ENCODE results near the gene HS1BP3. TPM values are rescaled to one million over a fixed set of nuclear protein-coding genes. Genes with fewer than 3 reads are reported as not detected.

HS1BP3 gene
- total RNA-seq, 2 experiments from 2014 or later, result 17.2 to 19.4 TPM

DNA sequence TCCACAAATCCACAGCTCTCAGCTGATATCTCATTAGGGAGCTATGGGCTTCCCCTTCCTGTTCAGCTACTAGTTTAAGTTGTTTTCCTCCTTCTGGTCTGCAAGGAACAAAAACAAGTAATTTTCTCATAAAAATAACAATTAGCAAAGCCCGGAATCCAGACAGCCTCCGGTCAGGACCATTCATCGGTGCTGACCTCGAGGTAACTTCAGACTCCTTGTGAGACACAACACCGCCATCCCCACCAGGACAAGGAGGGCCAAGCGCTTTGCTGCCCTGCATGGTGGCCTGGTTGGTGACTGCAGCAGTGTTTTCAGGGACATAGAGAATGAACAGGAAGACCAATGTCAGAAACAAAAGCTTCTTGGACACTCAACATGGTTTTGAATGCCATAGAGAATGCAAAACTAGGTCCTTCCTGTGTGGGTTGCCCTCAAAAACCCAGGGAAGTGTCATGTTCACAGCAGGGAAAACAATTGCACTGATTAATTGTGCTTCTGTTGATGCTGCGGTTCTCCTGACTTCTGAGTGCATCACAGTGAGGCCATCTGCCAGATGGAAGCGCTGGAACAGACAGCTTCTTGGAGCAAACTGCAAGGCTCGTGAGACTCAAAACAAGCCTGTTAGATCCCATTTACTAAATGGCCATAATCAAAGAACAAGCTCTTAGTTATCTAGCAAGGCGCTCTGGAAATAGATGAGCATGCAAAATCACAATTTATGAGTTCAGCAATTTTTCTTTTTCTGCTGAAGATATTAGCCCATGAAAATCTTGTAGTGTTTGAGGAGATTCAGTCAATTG lies 77.1 kb downstream of the HS1BP3 start:
- ChIA-PET CTCF (interaction anchor here (1.1 kb wide), 1 partner anchor 162 kb away, joined by 5 read pairs; no protein-coding TSS in a partner anchor), POLR2A (no interaction called here)
- Mint-ChIP-seq H3K36me3 (ENCODE audit: low read depth) (peaks cover 11% of the 10 kb centered on the region), H3K27ac (peak overlapping the region; percentile 38), H3K27me3 (no peaks in the 10 kb centered on the region), H3K4me3 (no peak overlapping the region), H3K4me1 (peaks cover 73% of the 10 kb centered on the region), H3K9me3 (no peaks in the 10 kb centered on the region)
- no peak for DNase-seq

DNA sequence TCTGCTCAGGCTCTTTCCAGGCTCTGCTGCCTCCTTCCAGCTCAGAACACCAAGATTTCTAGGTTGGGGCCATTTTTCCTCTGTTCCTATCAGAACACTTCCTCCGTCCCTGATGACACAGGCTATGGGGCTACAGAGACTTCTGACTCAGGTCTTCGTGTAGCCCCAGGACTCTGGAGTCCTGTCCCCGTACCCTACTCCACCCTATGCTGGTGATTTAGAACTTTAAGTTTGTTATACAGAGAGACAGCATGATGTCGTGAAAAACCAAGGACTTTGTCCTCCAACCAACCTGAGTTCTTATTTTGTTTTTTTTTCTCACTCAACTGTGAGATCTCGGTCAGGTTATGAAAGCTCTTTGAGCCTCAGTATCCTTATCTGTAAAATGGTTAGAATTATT lies 78.7 kb downstream of the HS1BP3 start:
- H3K36me3 Mint-ChIP-seq (ENCODE audit: low read depth), result peaks cover 8% of the 10 kb centered on the region
- peak overlapping the region; percentile 16 for H3K27ac Mint-ChIP-seq

DNA sequence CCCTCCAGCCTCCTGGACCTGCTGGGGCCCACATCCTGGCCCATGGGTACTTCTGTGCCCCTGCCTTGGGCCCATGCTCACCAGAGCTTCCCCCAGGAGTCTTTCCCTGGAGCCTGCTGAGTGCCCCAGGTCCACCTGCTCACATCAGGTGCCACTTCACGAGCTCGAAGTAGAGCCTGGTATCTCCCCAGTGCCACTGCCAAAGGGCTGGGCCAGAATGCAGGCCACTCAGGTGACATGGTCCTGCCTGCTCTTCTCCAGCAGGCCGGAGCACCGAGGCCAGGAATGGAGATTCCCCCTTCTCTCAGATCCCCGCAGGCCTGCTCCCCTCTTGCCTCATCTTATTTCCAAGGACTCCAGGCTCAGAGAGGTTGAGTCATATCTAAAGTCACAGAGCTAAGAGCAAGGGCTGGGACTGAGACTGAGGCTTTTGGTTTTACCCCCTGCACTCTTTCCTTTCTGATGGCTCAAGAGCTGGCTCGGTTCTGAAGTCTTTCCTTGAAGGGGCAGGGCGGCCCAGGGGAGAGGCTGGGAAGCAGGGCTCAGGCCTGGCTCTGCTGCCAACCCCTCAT lies 79.2 kb downstream of the HS1BP3 start:
- Mint-ChIP-seq H3K27ac (peak overlapping the region; percentile 16), H3K36me3 (ENCODE audit: low read depth) (peaks cover 5% of the 10 kb centered on the region), H3K9me3 (no peaks in the 10 kb centered on the region), H3K27me3 (peaks cover 3% of the 10 kb centered on the region), H3K4me3 (no peak overlapping the region), H3K4me1 (peaks cover 55% of the 10 kb centered on the region)
- ChIA-PET POLR2A (interaction anchor here (1.0 to 1.2 kb wide), 2 partner anchors 9 to 79 kb away, joined by 3 to 5 read pairs; partner anchors contain the start of gene HS1BP3), CTCF (interaction anchor here (0.9 kb wide), 1 partner anchor 8 kb away, joined by 3 read pairs; no protein-coding TSS in a partner anchor)
- no peak for DNase-seq

More for the DNA sequence above, 78.7 kb downstream of the HS1BP3 start:
- H3K27me3 Mint-ChIP-seq, result no peaks in the 10 kb centered on the region
- CTCF ChIA-PET, result interaction anchor here (0.9 kb wide), 1 partner anchor 8 kb away, joined by 3 read pairs; no protein-coding TSS in a partner anchor
- POLR2A ChIA-PET, result interaction anchor here (1.0 to 1.2 kb wide), 2 partner anchors 8 to 79 kb away, joined by 3 to 5 read pairs; partner anchors contain the start of gene HS1BP3
- no peak overlapping the region for H3K4me3 Mint-ChIP-seq
- H3K9me3 Mint-ChIP-seq, result no peaks in the 10 kb centered on the region
- no peak for DNase-seq
- peaks cover 60% of the 10 kb centered on the region for H3K4me1 Mint-ChIP-seq

GRCh38 chr2:20571231-20571630 lies 79.7 kb downstream of the HS1BP3 start:
- H3K9me3 Mint-ChIP-seq, result no peaks in the 10 kb centered on the region
- peaks cover 3% of the 10 kb centered on the region for H3K27me3 Mint-ChIP-seq
- H3K27ac Mint-ChIP-seq, result no peak overlapping the region
- POLR2A ChIA-PET, result interaction anchor here (1.0 to 1.2 kb wide), 2 partner anchors 9 to 80 kb away, joined by 3 to 5 read pairs; partner anchors contain the start of gene HS1BP3
- peaks cover 1% of the 10 kb centered on the region for H3K36me3 Mint-ChIP-seq (ENCODE audit: low read depth)
- H3K4me3 Mint-ChIP-seq, result no peak overlapping the region
- CTCF ChIA-PET, result no interaction called here
- peaks cover 50% of the 10 kb centered on the region for H3K4me1 Mint-ChIP-seq
- DNase-seq, result no peak

DNA sequence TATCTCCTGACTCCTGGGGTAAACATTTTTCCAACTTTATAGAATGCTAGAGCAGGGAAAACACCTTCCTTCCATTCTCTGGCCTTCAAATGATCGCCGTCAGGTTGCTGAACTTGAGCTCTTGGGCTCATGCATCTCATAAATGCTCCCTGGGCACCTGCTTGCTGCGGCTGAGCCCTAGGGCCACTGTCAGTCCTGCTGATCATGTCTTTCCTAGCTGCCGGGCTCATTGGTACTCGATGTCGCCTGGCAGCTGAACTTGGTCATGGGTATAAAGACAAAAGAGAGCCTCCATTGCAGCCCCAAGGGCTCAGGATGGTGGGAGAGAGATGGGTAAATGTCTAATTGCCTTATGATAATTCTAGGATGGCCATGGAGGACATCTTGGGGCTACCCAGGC lies 80.6 kb downstream of the HS1BP3 start:
- no peaks in the 10 kb centered on the region for H3K36me3 Mint-ChIP-seq (ENCODE audit: low read depth)
- no peak overlapping the region for H3K4me3 Mint-ChIP-seq
- no peaks in the 10 kb centered on the region for H3K9me3 Mint-ChIP-seq
- ChIA-PET POLR2A (no interaction called here), CTCF (no interaction called here)
- peaks cover 40% of the 10 kb centered on the region for H3K4me1 Mint-ChIP-seq
- no peak overlapping the region for H3K27ac Mint-ChIP-seq
- no peak for DNase-seq
- peaks cover 5% of the 10 kb centered on the region for H3K27me3 Mint-ChIP-seq

DNA sequence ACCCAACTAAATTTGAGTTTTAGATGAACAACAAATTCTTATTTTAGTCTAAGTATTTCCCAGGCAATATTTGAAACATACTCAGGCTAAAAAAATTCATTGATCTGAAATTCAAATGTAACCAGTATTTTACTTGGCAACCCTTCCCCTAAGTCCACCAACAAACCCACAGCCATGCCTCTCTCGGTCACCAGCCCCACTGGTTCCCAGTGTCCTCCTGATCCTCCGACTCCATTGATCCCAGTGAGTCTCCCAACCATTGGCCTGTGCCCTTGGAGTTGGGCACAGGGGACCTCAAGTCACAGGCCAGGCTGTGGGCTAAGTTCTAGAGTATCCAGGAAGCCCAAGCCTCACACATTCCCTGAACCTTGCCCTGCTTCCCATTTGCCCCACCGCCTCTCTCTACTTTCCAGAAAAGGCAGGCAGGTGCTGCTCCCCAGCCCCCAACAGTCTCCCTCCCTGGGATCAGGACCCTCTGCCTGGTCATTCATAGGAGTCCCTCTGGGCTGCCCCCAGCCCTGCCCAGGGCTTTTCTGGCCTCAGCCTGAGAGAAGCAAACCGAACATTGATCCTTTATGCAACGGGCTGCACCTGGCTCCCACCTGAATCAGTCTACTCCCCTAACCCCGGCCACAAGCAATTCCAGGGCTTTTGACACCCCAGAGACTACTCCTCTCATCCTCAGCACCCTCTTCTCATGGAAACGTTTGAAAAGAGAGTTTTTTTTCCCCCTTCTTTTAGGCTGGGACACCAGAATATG lies 81.3 kb downstream of the HS1BP3 start:
- peak overlapping the region; percentile 6 for H3K27ac Mint-ChIP-seq
- CTCF ChIA-PET, result no interaction called here
- H3K36me3 Mint-ChIP-seq (ENCODE audit: low read depth), result no peaks in the 10 kb centered on the region
- peaks cover 5% of the 10 kb centered on the region for H3K27me3 Mint-ChIP-seq
- POLR2A ChIA-PET, result no interaction called here
- H3K9me3 Mint-ChIP-seq, result no peaks in the 10 kb centered on the region
- H3K4me3 Mint-ChIP-seq, result no peak overlapping the region
- no peak for DNase-seq
- peaks cover 38% of the 10 kb centered on the region for H3K4me1 Mint-ChIP-seq

DNA sequence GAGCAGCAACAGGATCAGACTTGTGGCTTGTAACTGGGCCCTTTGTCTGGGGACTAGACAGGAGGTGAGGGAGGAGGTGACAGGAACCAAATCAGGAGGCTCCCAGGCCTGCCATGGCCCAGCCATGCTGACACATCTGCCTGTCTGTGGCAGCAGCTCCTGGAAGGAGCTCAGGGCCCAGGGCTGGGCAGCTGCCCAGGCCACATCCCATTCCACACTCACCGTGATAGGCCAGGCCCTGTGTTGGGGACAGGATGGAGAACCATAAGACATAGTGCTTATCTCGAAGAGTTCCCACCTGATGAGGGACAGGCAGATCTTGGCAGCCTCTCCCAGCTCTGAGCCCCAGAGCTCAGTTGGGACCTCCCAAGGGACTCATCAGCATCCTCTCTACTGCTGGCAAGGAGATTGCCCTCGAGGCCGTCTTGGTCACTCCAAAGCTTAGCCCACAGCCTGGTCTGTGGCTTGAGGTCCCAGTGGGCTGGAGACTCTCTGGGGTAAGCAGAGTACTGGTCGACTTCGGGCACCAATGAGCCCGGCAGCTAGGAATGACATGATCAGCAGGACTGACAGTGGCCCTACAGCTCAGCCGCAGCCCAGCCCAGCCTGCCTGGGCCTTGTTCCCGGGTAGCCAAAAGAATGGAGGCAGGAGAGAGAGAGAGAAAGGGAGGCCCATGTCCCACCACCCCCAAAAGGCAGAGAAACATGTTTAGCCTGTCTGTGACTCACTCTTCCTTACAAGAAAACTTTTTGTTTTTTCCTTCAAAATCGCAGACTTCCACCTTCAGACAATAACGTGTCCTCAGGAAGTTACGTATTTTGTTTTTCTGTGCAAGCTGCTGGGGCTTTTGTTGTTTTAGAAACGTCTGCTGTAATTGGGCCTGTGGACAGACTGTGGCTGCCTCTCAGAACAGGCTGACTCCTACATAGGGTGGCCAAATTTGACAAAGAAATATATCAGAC lies 82.1 kb downstream of the HS1BP3 start:
- Mint-ChIP-seq H3K27me3 (peaks cover 5% of the 10 kb centered on the region), H3K36me3 (ENCODE audit: low read depth) (no peaks in the 10 kb centered on the region), H3K4me3 (no peak overlapping the region), H3K9me3 (no peaks in the 10 kb centered on the region), H3K4me1 (peaks cover 29% of the 10 kb centered on the region), H3K27ac (peak overlapping the region; percentile 6)
- DNase-seq, result no peak
- ChIA-PET CTCF (interaction anchor here (1.2 kb wide), 1 partner anchor 67 kb away, joined by 3 read pairs; no protein-coding TSS in a partner anchor), POLR2A (interaction anchor here (1.1 kb wide), 1 partner anchor 82 kb away, joined by 4 read pairs; the partner anchor contains the start of gene HS1BP3)

DNA sequence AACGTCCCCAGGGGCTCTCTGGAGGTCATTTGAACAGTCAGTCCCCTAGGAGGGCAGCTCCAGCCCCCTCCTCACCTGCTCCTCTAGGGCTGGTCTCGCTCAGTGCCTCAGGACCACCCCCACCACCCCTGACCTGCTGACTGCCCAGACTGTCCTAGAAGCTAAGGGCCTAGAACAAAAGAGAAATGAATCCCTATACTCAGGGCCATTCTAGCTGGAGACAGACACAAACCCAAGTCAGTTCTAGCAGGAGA lies 83.0 kb downstream of the HS1BP3 start:
- no peaks in the 10 kb centered on the region for H3K36me3 Mint-ChIP-seq (ENCODE audit: low read depth)
- DNase-seq, result no peak
- H3K4me1 Mint-ChIP-seq, result peaks cover 23% of the 10 kb centered on the region
- no peak overlapping the region for H3K27ac Mint-ChIP-seq
- H3K27me3 Mint-ChIP-seq, result peaks cover 8% of the 10 kb centered on the region
- POLR2A ChIA-PET, result no interaction called here
- no peak overlapping the region for H3K4me3 Mint-ChIP-seq
- CTCF ChIA-PET, result interaction anchor here (1.2 kb wide), 1 partner anchor 68 kb away, joined by 3 read pairs; no protein-coding TSS in a partner anchor
- no peaks in the 10 kb centered on the region for H3K9me3 Mint-ChIP-seq

Other genes with a start within 250 kb of the HS1BP3 start
- 10 to 100 TPM; 14.0 to 14.4 TPM for gene RHOB, start 204.0 kb downstream of the HS1BP3 start, total RNA-seq
- not detected for gene GDF7, start 16.0 kb upstream of the HS1BP3 start, total RNA-seq
- gene LDAH, start 172.0 kb upstream of the HS1BP3 start, total RNA-seq, result 10 to 100 TPM; 26.4 to 28.1 TPM